Peyer's patch (tissue), 4 donors: Measurements from ENCODE around the gene MS4A18. TPM values are rescaled to one million over a fixed set of nuclear protein-coding genes. Genes with fewer than 3 reads are reported as not detected.

ENCODE experiments used
- DNase-seq, 3 donors: peaks; one replicate each; pipeline ENCODE4 v3.0.0-alpha.2; 2017 to 2019
- H3K27ac ChIP-seq, 4 donors: fragments of 200-600 bp; sonication (generic); one replicate each; pipeline ENCODE4 v1.5.1; 2016 to 2019
- H3K27me3 ChIP-seq, 2 donors: fragments of 200-600 bp; sonication (generic); one replicate each; pipeline ENCODE4 v1.5.1; 2019
- H3K36me3 ChIP-seq, 3 donors: fragments of 200-600 bp; sonication (generic); one replicate each; pipeline ENCODE4 v1.5.1; 2016 to 2019
- H3K4me1 ChIP-seq, 4 donors: fragments of 200-600 bp; sonication (generic); one replicate each; pipeline ENCODE4 v1.5.1; 2016 to 2019
- H3K4me3 ChIP-seq, 4 donors: fragments of 200-600 bp; sonication (generic); 1 replicate in 3 of 4; 2 replicates in 1 of 4; pipeline ENCODE4 v1.5.1; 2016 to 2019; ENCODE audit warnings: mild to moderate bottlenecking in 1 of 4
- H3K9me3 ChIP-seq, 4 donors: fragments of 200-600 bp; sonication (generic); one replicate each; pipeline ENCODE4 v1.5.1; 2016 to 2019; ENCODE audit warnings: mild to moderate bottlenecking in 1 of 4
- POLR2A ChIP-seq, 2 donors: fragments of 450-650 bp; IDR thresholded peaks; one replicate each; pipeline ENCODE4 v1.5.1; 2017; ENCODE audit warnings: antibody characterized with exemption in 2 of 2, mild to moderate bottlenecking in 2 of 2, moderate library complexity in 2 of 2
- total RNA-seq, 4 donors: library from RNA; depleted of rRNA; stranded (reverse); fragments of >200 nt; gene quantifications; one replicate each; pipeline ENCODE4 v1.1.0, GENCODE V29; 2016
- TF ChIP-seq, protein P1 (sequence below), 6 experiments: fragments of 450-650 bp in 4 of 6; fragments of 200-600 bp in 2 of 6; sonication (generic) in 1 of 6; IDR thresholded peaks; one replicate each; pipeline ENCODE4 v1.5.1; 2017 to 2019; ENCODE audit warnings: antibody characterized with exemption in 6 of 6, mild to moderate bottlenecking in 3 of 6, moderate library complexity in 1 of 6

Gene MS4A18
- total RNA-seq, 4 donors from 2014 or later, result 2.4 TPM; not detected in 3

DNA sequence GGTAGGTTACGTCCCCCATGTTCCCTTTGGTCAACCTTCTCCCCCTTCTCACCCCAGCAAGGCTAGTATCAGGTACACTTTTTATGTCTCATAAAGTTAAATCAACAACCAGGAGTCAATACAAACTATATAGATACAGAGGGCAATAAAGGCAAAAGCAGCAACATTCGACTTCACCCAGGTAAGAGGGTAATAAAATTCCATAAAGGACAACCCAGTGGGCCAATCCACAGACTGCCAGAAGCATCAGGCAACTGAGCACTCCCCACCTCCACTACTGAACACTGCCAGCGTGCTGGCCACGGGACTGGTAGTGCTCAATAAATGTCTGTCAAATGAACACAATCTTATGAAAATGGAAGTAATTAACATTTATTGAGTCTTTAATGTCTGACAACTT is 5.1 kb upstream of the MS4A18 start:
- TF ChIP-seq POLR2A (IDR thresholded peaks at IDR 0.05), result peak in 1 of 2 donors; percentile 30
- TF ChIP-seq, protein P1, sequence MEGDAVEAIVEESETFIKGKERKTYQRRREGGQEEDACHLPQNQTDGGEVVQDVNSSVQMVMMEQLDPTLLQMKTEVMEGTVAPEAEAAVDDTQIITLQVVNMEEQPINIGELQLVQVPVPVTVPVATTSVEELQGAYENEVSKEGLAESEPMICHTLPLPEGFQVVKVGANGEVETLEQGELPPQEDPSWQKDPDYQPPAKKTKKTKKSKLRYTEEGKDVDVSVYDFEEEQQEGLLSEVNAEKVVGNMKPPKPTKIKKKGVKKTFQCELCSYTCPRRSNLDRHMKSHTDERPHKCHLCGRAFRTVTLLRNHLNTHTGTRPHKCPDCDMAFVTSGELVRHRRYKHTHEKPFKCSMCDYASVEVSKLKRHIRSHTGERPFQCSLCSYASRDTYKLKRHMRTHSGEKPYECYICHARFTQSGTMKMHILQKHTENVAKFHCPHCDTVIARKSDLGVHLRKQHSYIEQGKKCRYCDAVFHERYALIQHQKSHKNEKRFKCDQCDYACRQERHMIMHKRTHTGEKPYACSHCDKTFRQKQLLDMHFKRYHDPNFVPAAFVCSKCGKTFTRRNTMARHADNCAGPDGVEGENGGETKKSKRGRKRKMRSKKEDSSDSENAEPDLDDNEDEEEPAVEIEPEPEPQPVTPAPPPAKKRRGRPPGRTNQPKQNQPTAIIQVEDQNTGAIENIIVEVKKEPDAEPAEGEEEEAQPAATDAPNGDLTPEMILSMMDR (IDR thresholded peaks at IDR 0.05), result no peak
- DNase-seq, result peak in 2 of 3 donors; percentile 82 to 86
- peak overlapping the region in 2 of 4 donors; percentile 46 to 71 for H3K27ac ChIP-seq
- H3K4me3 ChIP-seq, result no peak overlapping the region
- peaks cover 0 to 11% (median 0%) of the 10 kb centered on the region in 4 donors for H3K9me3 ChIP-seq
- no peaks in the 10 kb centered on the region for H3K36me3 ChIP-seq
- peaks cover 0 to 23% (median 4%) of the 10 kb centered on the region in 4 donors for H3K4me1 ChIP-seq
- no peaks in the 10 kb centered on the region for H3K27me3 ChIP-seq

DNA sequence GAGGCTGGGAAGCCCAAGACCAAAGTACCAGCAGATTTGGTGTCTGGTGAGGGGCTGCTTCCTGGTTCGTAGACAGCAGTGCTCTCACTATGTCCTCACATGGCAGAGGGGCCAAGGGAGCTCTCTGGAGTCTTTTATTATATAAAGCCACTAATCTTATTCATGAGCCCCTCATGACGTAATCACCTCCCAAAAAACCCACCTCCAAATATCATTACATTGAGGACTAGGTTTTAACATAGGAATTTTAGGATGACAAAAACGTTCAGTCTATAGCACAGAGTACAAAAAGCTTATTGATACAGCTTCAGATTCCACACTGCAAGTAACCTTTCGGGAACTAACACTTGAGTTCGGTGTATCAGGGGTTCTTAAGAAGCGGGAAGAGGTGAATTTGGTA is 4.1 kb upstream of the MS4A18 start:
- no peak overlapping the region for H3K4me3 ChIP-seq
- peak overlapping the region in 2 of 4 donors; percentile 46 to 71 for H3K27ac ChIP-seq
- H3K27me3 ChIP-seq, result no peaks in the 10 kb centered on the region
- peaks cover 0 to 11% (median 0%) of the 10 kb centered on the region in 4 donors for H3K9me3 ChIP-seq
- TF ChIP-seq, protein P1 (IDR thresholded peaks at IDR 0.05), result no peak
- TF ChIP-seq POLR2A (IDR thresholded peaks at IDR 0.05), result no peak
- H3K4me1 ChIP-seq, result peaks cover 0 to 23% (median 4%) of the 10 kb centered on the region in 4 donors
- no peak for DNase-seq
- H3K36me3 ChIP-seq, result no peaks in the 10 kb centered on the region

DNA sequence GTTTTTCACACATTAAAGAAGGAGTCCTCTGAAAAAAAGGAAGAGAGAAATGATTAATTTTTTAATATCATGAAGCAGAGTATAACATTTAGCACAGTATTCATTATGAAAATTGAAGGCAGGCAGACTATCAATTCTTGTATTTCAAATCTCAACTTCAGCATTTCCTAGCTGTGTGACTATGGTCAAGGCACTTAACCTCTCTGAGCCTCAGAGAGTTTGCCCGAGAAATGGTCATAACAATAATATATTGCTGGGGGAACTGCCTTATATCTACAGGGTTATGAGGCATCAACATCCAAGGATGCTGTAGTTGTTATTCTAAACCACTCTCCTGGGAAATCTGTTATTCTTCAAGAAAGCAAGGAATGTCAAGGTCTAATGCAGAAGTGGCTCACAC is 1.1 kb downstream of the MS4A18 start:
- no peaks in the 10 kb centered on the region for H3K27me3 ChIP-seq
- H3K36me3 ChIP-seq, result no peaks in the 10 kb centered on the region
- TF ChIP-seq, protein P1 (IDR thresholded peaks at IDR 0.05), result no peak
- no peak for TF ChIP-seq POLR2A (IDR thresholded peaks at IDR 0.05)
- no peak overlapping the region for H3K4me3 ChIP-seq
- no peak for DNase-seq
- H3K9me3 ChIP-seq, result no peaks in the 10 kb centered on the region
- H3K4me1 ChIP-seq, result peaks cover 0 to 4% (median 0%) of the 10 kb centered on the region in 4 donors
- H3K27ac ChIP-seq, result no peak overlapping the region

DNA sequence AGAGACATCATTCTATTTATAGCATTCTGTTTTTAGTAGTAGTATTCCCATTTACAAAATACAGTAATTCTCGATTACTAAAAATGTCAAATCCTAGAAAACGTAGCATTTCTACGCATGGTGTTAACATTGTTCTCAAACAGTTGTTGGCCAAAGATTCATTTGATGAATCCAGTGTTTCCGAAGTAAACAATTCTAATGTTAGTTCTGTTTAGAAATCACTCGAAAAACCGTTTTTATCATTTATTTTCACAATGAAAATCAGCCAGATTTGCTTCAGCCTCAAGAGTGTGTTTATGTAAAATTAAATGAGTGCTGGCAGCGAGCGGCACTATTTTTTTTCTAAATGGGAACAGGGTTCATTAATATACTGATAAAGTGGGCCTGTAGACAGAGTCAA is 7.1 kb downstream of the MS4A18 start:
- Histone ChIP-seq H3K36me3 (no peaks in the 10 kb centered on the region), H3K4me3 (no peak overlapping the region), H3K4me1 (no peaks in the 10 kb centered on the region), H3K9me3 (no peaks in the 10 kb centered on the region), H3K27me3 (no peaks in the 10 kb centered on the region), H3K27ac (no peak overlapping the region)
- TF ChIP-seq POLR2A (IDR thresholded peaks at IDR 0.05), result no peak
- TF ChIP-seq, protein P1 (IDR thresholded peaks at IDR 0.05), result no peak
- DNase-seq, result no peak

DNA sequence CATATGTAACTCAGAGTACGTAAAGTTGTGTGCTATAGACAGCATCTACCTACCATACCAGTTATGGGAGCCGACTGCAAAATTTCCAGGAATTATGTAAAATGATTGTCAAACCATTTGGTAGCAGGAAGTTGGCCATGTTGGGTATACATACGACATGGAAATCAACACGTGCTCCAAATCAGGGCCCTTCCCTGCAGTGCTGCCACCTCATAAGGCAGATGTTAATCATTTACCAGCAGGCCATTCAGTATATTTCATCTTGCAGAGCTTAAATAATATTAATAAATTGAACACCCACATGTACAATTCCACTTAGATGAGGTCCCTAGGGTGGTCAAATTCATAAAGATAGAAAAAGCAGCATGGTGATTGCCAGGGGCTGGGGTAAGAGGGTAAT is 9.8 kb downstream of the MS4A18 start:
- peak in 1 of 3 donors; percentile 58 for DNase-seq
- no peaks in the 10 kb centered on the region for H3K4me1 ChIP-seq
- no peak for TF ChIP-seq POLR2A (IDR thresholded peaks at IDR 0.05)
- TF ChIP-seq, protein P1 (IDR thresholded peaks at IDR 0.05), result no peak
- no peaks in the 10 kb centered on the region for H3K36me3 ChIP-seq
- no peaks in the 10 kb centered on the region for H3K27me3 ChIP-seq
- no peak overlapping the region for H3K27ac ChIP-seq
- H3K9me3 ChIP-seq, result no peaks in the 10 kb centered on the region
- no peak overlapping the region for H3K4me3 ChIP-seq

DNA sequence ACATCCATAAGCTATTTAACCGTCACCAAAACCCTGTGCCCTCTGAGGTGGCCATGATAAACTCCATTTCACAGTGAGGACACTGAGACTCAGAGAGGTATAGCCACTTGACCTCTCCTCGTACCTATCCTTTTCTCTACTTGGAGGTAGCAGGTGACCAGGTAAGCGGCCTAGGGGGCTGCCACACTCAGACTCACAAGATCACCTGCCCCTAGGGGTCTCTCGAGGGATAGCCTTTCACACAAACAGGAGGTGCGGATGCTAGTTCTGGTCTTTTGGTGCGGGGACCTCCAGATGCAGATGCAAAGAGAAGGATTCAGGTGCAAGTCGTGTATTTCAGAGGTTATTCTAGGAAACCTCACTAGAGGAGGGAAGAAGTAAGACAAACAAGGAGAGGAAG is 14.6 kb downstream of the MS4A18 start:
- Histone ChIP-seq H3K4me1 (no peaks in the 10 kb centered on the region), H3K27me3 (no peaks in the 10 kb centered on the region), H3K4me3 (no peak overlapping the region), H3K9me3 (no peaks in the 10 kb centered on the region), H3K27ac (no peak overlapping the region), H3K36me3 (no peaks in the 10 kb centered on the region)
- no peak for DNase-seq
- no peak for TF ChIP-seq POLR2A (IDR thresholded peaks at IDR 0.05)
- TF ChIP-seq, protein P1 (IDR thresholded peaks at IDR 0.05), result no peak
